Choroid plexus epithelial cell (primary cell): ENCODE measurements around the gene OPCML.
"Not testable (repeated sequence)": the region's sequence is repeated elsewhere in the genome, so short reads cannot be mapped to it uniquely, and the experiment has no call there.

ENCODE experiments used
- DNase-seq: peaks from one replicate; pipeline ENCODE4 v3.0.0-alpha.2; 2010; ENCODE audit warnings: low read depth
- H3K4me3 ChIP-seq: 2 replicates; pipeline ENCODE4 v1.5.1; 2011; ENCODE audit warnings: low read depth, mild to moderate bottlenecking, control low read depth, low read length, moderate library complexity
- CTCF ChIP-seq: conservative IDR thresholded peaks from 2 replicates; pipeline ENCODE4 v1.5.1; 2011; ENCODE audit warnings: low read depth, mild to moderate bottlenecking, control low read depth, inconsistent platforms, low read length, moderate library complexity

Gene OPCML

GRCh38 chr11:132395434-132395833 is 1136.9 kb downstream of the OPCML start:
- no peak for DNase-seq
- no peak overlapping the region for H3K4me3 ChIP-seq
- no peak for TF ChIP-seq CTCF

- no peak for DNase-seq
- H3K4me3 ChIP-seq, result no peak overlapping the region
- TF ChIP-seq CTCF, result no peak
Measured at GRCh38 chr11:132379540-132379939, 1152.8 kb downstream of the OPCML start.

- no peak overlapping the region for H3K4me3 ChIP-seq
- DNase-seq, result no peak
- TF ChIP-seq CTCF, result no peak
Measured at GRCh38 chr11:132373405-132374143, 1158.7 kb downstream of the OPCML start.

- not testable (repeated sequence) for DNase-seq, H3K4me3 ChIP-seq
Measured at GRCh38 chr11:132370114-132370513, 1162.2 kb downstream of the OPCML start.

GRCh38 chr11:132367293-132367692 is 1165.0 kb downstream of the OPCML start:
- no peak for DNase-seq
- no peak for TF ChIP-seq CTCF
- H3K4me3 ChIP-seq, result no peak overlapping the region

- H3K4me3 ChIP-seq, result no peak overlapping the region
- TF ChIP-seq CTCF, result no peak
- DNase-seq, result no peak
Measured at GRCh38 chr11:132365650-132366049, 1166.7 kb downstream of the OPCML start.
